Common myeloid progenitor, CD34-positive (primary cell): ENCODE results near the gene AFG1L.

Experiments used
- CTCF ChIA-PET: fragments of 350-600 bp; sonication (Branson Sonifier 250); formaldehyde crosslinking; loops from one replicate; lab custom pipeline; 2021; ENCODE audit warnings: antibody characterized with exemption; lab: Charles Lee
- POLR2A ChIA-PET: fragments of 350-600 bp; sonication (Branson Sonifier 250); formaldehyde crosslinking; loops from one replicate; lab custom pipeline; 2021; ENCODE audit warnings: antibody characterized with exemption; lab: Charles Lee
- DNase-seq, 3 donors: peaks; one replicate each; pipeline versions ENCODE4 v3.0.0 to v3.0.0-alpha.2; 2013
- H3K27ac ChIP-seq, 2 experiments: 1 replicate in 1 of 2; 2 replicates in 1 of 2; pipeline ENCODE4 v1.7.0; 2013; ENCODE audit warnings: inconsistent platforms in 2 of 2, low read length in 2 of 2, mild to moderate bottlenecking in 2 of 2, low read depth in 1 of 2, moderate library complexity in 1 of 2; ENCODE audit not compliant: severe bottlenecking in 2 of 2, insufficient read depth in 1 of 2, poor library complexity in 1 of 2
- H3K27me3 ChIP-seq, 5 experiments: replicated peaks in 2 of 5; 1 replicate in 3 of 5; 2 replicates in 2 of 5; pipeline versions ENCODE4 v1.6.1 to v1.7.0; 2013; ENCODE audit warnings: low read length in 4 of 5, mild to moderate bottlenecking in 2 of 5, moderate library complexity in 2 of 5, inconsistent platforms in 1 of 5; ENCODE audit not compliant: insufficient read depth in 5 of 5, control insufficient read depth in 4 of 5
- H3K36me3 ChIP-seq, 4 experiments: 1 replicate in 2 of 4; 2 replicates in 2 of 4; pipeline versions ENCODE4 v1.6.1 to v1.7.0; 2013; ENCODE audit warnings: low read length in 3 of 4, control low read depth in 1 of 4, mild to moderate bottlenecking in 1 of 4; ENCODE audit not compliant: control insufficient read depth in 4 of 4, insufficient read depth in 4 of 4
- H3K4me1 ChIP-seq, 4 experiments: 1 replicate in 3 of 4; 2 replicates in 1 of 4; pipeline versions ENCODE4 v1.6.1 to v1.7.1; 2013; ENCODE audit warnings: low read length in 3 of 4, mild to moderate bottlenecking in 3 of 4, control low read depth in 1 of 4, inconsistent platforms in 1 of 4, moderate library complexity in 1 of 4; ENCODE audit not compliant: control insufficient read depth in 4 of 4, insufficient read depth in 4 of 4; ENCODE audit errors: control extremely low read depth in 1 of 4
- H3K4me3 ChIP-seq, 7 experiments: 1 replicate in 4 of 7; 2 replicates in 3 of 7; pipeline versions ENCODE4 v1.5.1 to v1.7.0; 2013; ENCODE audit warnings: mild to moderate bottlenecking in 7 of 7, low read length in 6 of 7, moderate library complexity in 6 of 7, inconsistent platforms in 2 of 7, low read depth in 2 of 7, control low read depth in 1 of 7; ENCODE audit not compliant: insufficient read depth in 4 of 7, control insufficient read depth in 1 of 7; ENCODE audit errors: extremely low read depth in 1 of 7
- H3K9me3 ChIP-seq, 5 experiments: 1 replicate in 4 of 5; 2 replicates in 1 of 5; pipeline versions ENCODE4 v1.6.1 to v1.7.1; 2013; ENCODE audit warnings: low read length in 4 of 5, mild to moderate bottlenecking in 2 of 5, inconsistent platforms in 1 of 5, low read depth in 1 of 5, moderate library complexity in 1 of 5; ENCODE audit not compliant: control insufficient read depth in 4 of 5, insufficient read depth in 2 of 5; ENCODE audit errors: control extremely low read depth in 1 of 5
- WGBS: methylation state at CpG from one replicate; pipeline ENCODE4 v1.1.5; 2013; ENCODE audit not compliant: insufficient coverage; 5-methylcytosine and 5-hydroxymethylcytosine counted together

The AFG1L gene

GRCh38 chr6:108253241-108253640, 41.6 kb upstream of the AFG1L start:
- ChIA-PET CTCF (interaction anchor here (1.3 to 5.4 kb wide), 2 partner anchors 239 to 240 kb away, joined by 5 to 32 read pairs; no protein-coding TSS in a partner anchor), POLR2A (interaction anchor here (0.6 kb wide), 1 partner anchor 211 kb away, joined by 3 read pairs; no protein-coding TSS in a partner anchor)
- Histone ChIP-seq H3K27me3 (no peaks in the 10 kb centered on the region), H3K36me3 (peaks cover 3 to 21% (median 10%) of the 10 kb centered on the region in 4 experiments), H3K27ac (no peak overlapping the region), H3K9me3 (no peaks in the 10 kb centered on the region), H3K4me3 (no peak overlapping the region), H3K4me1 (peaks cover 11 to 29% (median 19%) of the 10 kb centered on the region in 4 experiments)
- DNase-seq = no peak
- WGBS = no CpG with 5 or more reads among the region's 1 CpG

GRCh38 chr6:108254433-108255410, 40.1 kb upstream of the AFG1L start:
- ChIA-PET CTCF (interaction anchor here (0.6 to 1.6 kb wide), 7 partner anchors 10 to 243 kb away, joined by 3 to 8 read pairs (median 3); no protein-coding TSS in a partner anchor), POLR2A (no interaction called here)
- peak overlapping the region in 1 of 7 experiments; percentile 2 for H3K4me3 ChIP-seq
- H3K4me1 ChIP-seq = peaks cover 13 to 42% (median 31%) of the 10 kb centered on the region in 4 experiments
- H3K27me3 ChIP-seq = no peaks in the 10 kb centered on the region
- H3K27ac ChIP-seq = no peak overlapping the region
- 93% methylated on average over 3 of the region's 4 CpGs for WGBS
- DNase-seq = no peak
- no peaks in the 10 kb centered on the region for H3K9me3 ChIP-seq
- peaks cover 3 to 21% (median 8%) of the 10 kb centered on the region in 4 experiments for H3K36me3 ChIP-seq

DNA sequence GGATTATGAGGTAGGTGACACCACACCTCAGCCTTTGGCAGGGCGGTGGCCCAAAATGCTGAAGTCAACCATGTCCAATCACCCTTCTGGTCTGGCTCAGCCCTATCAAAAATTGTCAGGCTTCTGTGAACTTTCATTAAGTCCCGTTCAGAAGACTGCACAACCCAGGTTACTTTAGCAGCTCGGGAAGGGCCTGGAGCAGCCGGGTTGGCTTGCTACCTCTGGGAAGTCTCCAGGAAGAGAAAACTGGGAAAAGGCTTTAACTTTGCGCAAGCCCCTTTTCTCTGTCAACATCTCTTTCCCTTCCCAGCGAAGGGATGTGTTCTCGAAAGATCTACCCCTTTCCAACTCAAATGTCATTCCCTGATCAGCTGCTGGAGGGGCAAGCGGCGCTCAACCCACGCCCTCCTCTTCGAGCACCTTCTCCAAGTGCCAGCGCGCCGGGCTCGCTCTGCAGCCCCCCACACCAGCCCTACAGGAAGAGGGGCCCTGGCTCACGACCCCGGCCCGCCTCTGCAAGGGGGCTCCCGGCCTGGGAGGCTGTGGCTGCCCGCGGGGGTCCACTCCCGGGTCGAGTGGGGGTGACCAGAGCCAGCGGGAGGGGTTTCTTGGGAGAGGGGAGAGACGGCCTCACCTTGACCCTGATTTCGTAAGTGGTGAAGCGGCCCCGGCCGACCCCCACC, 34.6 kb upstream of the AFG1L start:
- Histone ChIP-seq H3K27ac (peak overlapping the region; percentile 70 to 91), H3K27me3 (no peaks in the 10 kb centered on the region), H3K36me3 (peaks cover 0 to 6% (median under 1%) of the 10 kb centered on the region in 4 experiments), H3K4me1 (peaks cover 5 to 31% (median 22%) of the 10 kb centered on the region in 4 experiments), H3K4me3 (peak overlapping the region; percentile 72 to 99 (median 91)), H3K9me3 (no peaks in the 10 kb centered on the region)
- CTCF ChIA-PET = interaction anchor here (1.1 to 2.3 kb wide), 6 partner anchors 9 to 232 kb away, joined by 3 to 13 read pairs (median 5); no protein-coding TSS in a partner anchor
- 1% methylated on average over 29 of the region's 29 CpGs for WGBS
- DNase-seq = peak; percentile 25 to 63 (median 42)
- POLR2A ChIA-PET = interaction anchor here (1.0 to 1.4 kb wide), 2 partner anchors 31 to 35 kb away, joined by 3 to 7 read pairs; partner anchors contain the start of gene AFG1L

GRCh38 chr6:108260809-108261569, 33.9 kb upstream of the AFG1L start, which contains the start of gene SNX3:
Gene SNX3, minus strand, starts transcription at chr6:108261040. Its CDS starts 119 bp downstream, at chr6:108260921.
- CTCF ChIA-PET = interaction anchor here (0.6 to 2.3 kb wide), 6 partner anchors 10 to 231 kb away, joined by 3 to 7 read pairs (median 4); no protein-coding TSS in a partner anchor

GRCh38 chr6:108263371-108263770, 31.5 kb upstream of the AFG1L start:
- CTCF ChIA-PET = interaction anchor here (0.7 to 1.5 kb wide), 4 partner anchors 16 to 229 kb away, joined by 3 to 5 read pairs (median 3); partner anchors contain the start of gene AFG1L
- POLR2A ChIA-PET = interaction anchor here (0.5 kb wide), 1 partner anchor 40 kb away, joined by 6 read pairs; no protein-coding TSS in a partner anchor
- H3K36me3 ChIP-seq = no peaks in the 10 kb centered on the region
- H3K4me3 ChIP-seq = no peak overlapping the region
- no peak overlapping the region for H3K27ac ChIP-seq
- no peaks in the 10 kb centered on the region for H3K27me3 ChIP-seq
- H3K4me1 ChIP-seq = peaks cover 1 to 27% (median 17%) of the 10 kb centered on the region in 4 experiments
- H3K9me3 ChIP-seq = no peaks in the 10 kb centered on the region
- 94% methylated on average over 2 of the region's 2 CpGs for WGBS
- DNase-seq = no peak

More at GRCh38 chr6:108260809-108261569, 33.9 kb upstream of the AFG1L start, which contains the start of gene SNX3:
- WGBS = under 1% methylated on average over 53 of the region's 83 CpGs
- peak; percentile 94 to 98 (median 96) for DNase-seq
- Histone ChIP-seq H3K27ac (peak within 1 kb of the TSS; percentile 70 to 91), H3K4me1 (peaks cover 5 to 31% (median 22%) of the 10 kb centered on the region in 4 experiments), H3K36me3 (peaks cover 0 to 4% (median 0%) of the 10 kb centered on the region in 4 experiments), H3K9me3 (no peaks in the 10 kb centered on the region), H3K27me3 (no peaks in the 10 kb centered on the region), H3K4me3 (peak within 1 kb of the TSS; percentile 72 to 99 (median 91))
- POLR2A ChIA-PET = interaction anchor here (0.6 to 1.4 kb wide), 5 partner anchors 30 to 661 kb away, joined by 3 to 7 read pairs (median 3); partner anchors contain the start of gene AFG1L

DNA sequence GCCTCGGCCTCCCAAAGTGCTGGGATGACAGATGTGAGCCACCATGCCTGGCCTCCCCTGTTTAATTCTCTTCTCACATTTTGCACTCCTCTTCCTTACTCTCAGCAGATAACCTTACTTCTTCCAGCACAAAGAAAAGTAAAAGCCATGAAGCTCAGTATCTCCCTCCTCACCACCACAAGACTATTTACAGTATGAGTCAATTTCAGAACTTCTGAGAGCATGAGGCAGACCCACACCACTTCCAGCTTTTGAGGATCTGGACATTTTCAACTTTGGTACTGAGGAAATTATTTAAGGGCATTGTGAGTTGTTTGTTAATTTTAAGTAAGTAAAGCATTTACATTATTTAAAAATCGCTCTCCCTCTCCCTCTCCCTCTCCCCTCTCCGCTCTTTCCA, 26.0 kb upstream of the AFG1L start:
- Histone ChIP-seq H3K4me1 (no peaks in the 10 kb centered on the region), H3K4me3 (no peak overlapping the region), H3K9me3 (no peaks in the 10 kb centered on the region), H3K36me3 (no peaks in the 10 kb centered on the region), H3K27me3 (no peaks in the 10 kb centered on the region), H3K27ac (no peak overlapping the region)
- CTCF ChIA-PET = no interaction called here
- POLR2A ChIA-PET = no interaction called here
- DNase-seq = no peak
- 100% methylated on average over 1 of the region's 3 CpGs for WGBS
